Measurements from ENCODE around the gene LIN28A.

DNA sequence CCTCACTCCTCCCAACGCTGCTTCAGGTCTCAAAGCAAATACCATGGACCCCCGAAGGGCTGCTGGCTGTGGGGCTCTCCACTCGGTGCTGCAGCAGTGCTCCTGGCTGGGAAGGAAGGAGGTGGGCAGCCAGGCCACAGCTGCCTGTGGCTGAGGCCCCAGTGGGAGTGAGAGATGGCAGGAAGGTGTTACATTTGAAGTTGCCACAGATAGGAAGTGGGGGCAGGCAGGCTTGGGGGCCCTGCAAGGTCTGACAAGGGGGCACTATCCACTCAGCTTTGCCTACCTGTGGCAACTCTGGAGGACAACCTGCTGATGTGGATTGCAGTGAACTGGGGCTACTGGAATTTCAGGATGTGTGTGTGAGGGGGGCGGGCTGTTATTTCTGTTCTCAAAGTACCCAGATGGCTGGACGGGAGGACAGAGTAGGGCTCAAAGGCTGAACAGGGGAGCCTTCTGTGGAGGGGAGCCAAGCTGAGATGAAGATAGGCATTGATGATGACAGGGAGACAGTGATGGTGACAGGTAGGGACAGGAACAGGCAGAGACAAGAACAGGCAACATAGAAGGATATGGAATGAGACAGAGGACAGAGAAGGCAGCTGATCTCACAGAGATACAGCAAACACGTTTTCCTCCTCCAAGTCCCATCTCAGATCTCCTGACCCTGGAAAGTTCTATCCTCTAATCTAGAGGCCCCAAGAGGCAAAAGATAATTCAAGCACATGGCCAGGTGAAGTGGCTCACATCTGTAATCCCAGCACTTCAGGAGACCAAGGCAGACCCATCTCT lies 39.8 kb upstream of the LIN28A start:
- TF ChIP-seq POLR2A (IDR thresholded peaks at IDR 0.05) = no peak
- TF ChIP-seq, protein P1, sequence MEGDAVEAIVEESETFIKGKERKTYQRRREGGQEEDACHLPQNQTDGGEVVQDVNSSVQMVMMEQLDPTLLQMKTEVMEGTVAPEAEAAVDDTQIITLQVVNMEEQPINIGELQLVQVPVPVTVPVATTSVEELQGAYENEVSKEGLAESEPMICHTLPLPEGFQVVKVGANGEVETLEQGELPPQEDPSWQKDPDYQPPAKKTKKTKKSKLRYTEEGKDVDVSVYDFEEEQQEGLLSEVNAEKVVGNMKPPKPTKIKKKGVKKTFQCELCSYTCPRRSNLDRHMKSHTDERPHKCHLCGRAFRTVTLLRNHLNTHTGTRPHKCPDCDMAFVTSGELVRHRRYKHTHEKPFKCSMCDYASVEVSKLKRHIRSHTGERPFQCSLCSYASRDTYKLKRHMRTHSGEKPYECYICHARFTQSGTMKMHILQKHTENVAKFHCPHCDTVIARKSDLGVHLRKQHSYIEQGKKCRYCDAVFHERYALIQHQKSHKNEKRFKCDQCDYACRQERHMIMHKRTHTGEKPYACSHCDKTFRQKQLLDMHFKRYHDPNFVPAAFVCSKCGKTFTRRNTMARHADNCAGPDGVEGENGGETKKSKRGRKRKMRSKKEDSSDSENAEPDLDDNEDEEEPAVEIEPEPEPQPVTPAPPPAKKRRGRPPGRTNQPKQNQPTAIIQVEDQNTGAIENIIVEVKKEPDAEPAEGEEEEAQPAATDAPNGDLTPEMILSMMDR (IDR thresholded peaks at IDR 0.05) = no peak

Data from uterus (tissue), 2 donors.